ENCODE data around the gene PREX1.

The PREX1 gene

GRCh38 chr20:48630342-48631075 lies 197.3 kb downstream of the PREX1 start:
- H3K27me3 ChIP-seq (ENCODE audit: insufficient read depth, poor library complexity, severe bottlenecking): no peaks in the 10 kb centered on the region
- H3K36me3 ChIP-seq (ENCODE audit: low read depth): no peaks in the 10 kb centered on the region
- no peak for TF ChIP-seq CTCF (IDR thresholded peaks at IDR 0.05; ENCODE audit: poor library complexity, severe bottlenecking)
- no peaks in the 10 kb centered on the region for H3K4me1 ChIP-seq (ENCODE audit: insufficient read depth, poor library complexity, severe bottlenecking)
- ATAC-seq (ENCODE audit: low read depth) (no peak), DNase-seq (ENCODE audit: low spot score) (peak; percentile 74)
- H3K4me3 ChIP-seq (ENCODE audit: severe bottlenecking): no peak overlapping the region
- H3K27ac ChIP-seq (ENCODE audit: poor library complexity, severe bottlenecking): no peak overlapping the region
- no peaks in the 10 kb centered on the region for H3K9me3 ChIP-seq (ENCODE audit: severe bottlenecking)

GRCh38 chr20:48629960-48630315 lies 197.9 kb downstream of the PREX1 start:
- Histone ChIP-seq H3K36me3 (ENCODE audit: low read depth) (no peaks in the 10 kb centered on the region), H3K4me3 (ENCODE audit: severe bottlenecking) (no peak overlapping the region), H3K27me3 (ENCODE audit: insufficient read depth, poor library complexity, severe bottlenecking) (no peaks in the 10 kb centered on the region), H3K4me1 (ENCODE audit: insufficient read depth, poor library complexity, severe bottlenecking) (no peaks in the 10 kb centered on the region), H3K9me3 (ENCODE audit: severe bottlenecking) (no peaks in the 10 kb centered on the region), H3K27ac (ENCODE audit: poor library complexity, severe bottlenecking) (no peak overlapping the region)
- DNase-seq (ENCODE audit: low spot score): no peak
- ATAC-seq (ENCODE audit: low read depth): no peak
- TF ChIP-seq CTCF (IDR thresholded peaks at IDR 0.05; ENCODE audit: poor library complexity, severe bottlenecking): no peak

- no peaks in the 10 kb centered on the region for H3K27me3 ChIP-seq (ENCODE audit: insufficient read depth, poor library complexity, severe bottlenecking)
- H3K9me3 ChIP-seq (ENCODE audit: severe bottlenecking): no peaks in the 10 kb centered on the region
- ATAC-seq (ENCODE audit: low read depth) (no peak), DNase-seq (ENCODE audit: low spot score) (peak; percentile 80)
- no peak for TF ChIP-seq CTCF (IDR thresholded peaks at IDR 0.05; ENCODE audit: poor library complexity, severe bottlenecking)
- no peak overlapping the region for H3K4me3 ChIP-seq (ENCODE audit: severe bottlenecking)
- H3K36me3 ChIP-seq (ENCODE audit: low read depth): no peaks in the 10 kb centered on the region
- H3K27ac ChIP-seq (ENCODE audit: poor library complexity, severe bottlenecking): no peak overlapping the region
- no peaks in the 10 kb centered on the region for H3K4me1 ChIP-seq (ENCODE audit: insufficient read depth, poor library complexity, severe bottlenecking)
Measured at GRCh38 chr20:48629069-48629959, 198.5 kb downstream of the PREX1 start.

GRCh38 chr20:48627737-48628128 lies 200.1 kb downstream of the PREX1 start:
- no peaks in the 10 kb centered on the region for H3K9me3 ChIP-seq (ENCODE audit: severe bottlenecking)
- no peak for TF ChIP-seq CTCF (IDR thresholded peaks at IDR 0.05; ENCODE audit: poor library complexity, severe bottlenecking)
- no peaks in the 10 kb centered on the region for H3K27me3 ChIP-seq (ENCODE audit: insufficient read depth, poor library complexity, severe bottlenecking)
- ATAC-seq (ENCODE audit: low read depth) (no peak), DNase-seq (ENCODE audit: low spot score) (peak; percentile 88)
- no peaks in the 10 kb centered on the region for H3K4me1 ChIP-seq (ENCODE audit: insufficient read depth, poor library complexity, severe bottlenecking)
- H3K27ac ChIP-seq (ENCODE audit: poor library complexity, severe bottlenecking): no peak overlapping the region
- H3K36me3 ChIP-seq (ENCODE audit: low read depth): no peaks in the 10 kb centered on the region
- no peak overlapping the region for H3K4me3 ChIP-seq (ENCODE audit: severe bottlenecking)
